ENCODE results near the gene ADAMTS2. TPM values are rescaled to one million over a fixed set of nuclear protein-coding genes. Genes with fewer than 3 reads are reported as not detected.

ADAMTS2 gene
- total and polyA plus RNA-seq, 2 donors (not counting 1 experiment from before 2014, with no cell fraction given), result 16.2 to 70.2 TPM

DNA sequence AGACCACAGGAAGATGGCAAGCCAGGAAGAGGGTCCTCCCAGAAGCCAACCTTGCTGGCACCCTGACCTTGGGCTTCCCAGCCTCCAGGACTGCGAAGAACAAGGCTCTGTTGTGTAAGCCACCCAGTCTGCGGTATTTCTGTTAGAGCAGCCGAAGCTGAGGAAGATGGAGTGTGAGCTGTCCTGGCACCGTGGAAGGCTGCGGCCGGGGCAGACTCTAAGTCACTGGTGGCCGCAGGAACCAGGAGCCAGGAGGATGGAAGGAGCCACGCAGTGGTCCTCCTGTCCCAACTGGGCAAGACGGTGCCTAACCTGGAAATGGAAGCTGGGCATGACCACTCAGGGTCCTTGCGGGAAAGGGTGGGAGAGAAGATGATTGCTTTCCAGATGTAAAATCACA lies 196.0 kb downstream of the ADAMTS2 start:
- no peak overlapping the region for H2AFZ ChIP-seq (ENCODE audit: low read length)
- no peak overlapping the region for H3K4me2 ChIP-seq (ENCODE audit: extremely low read depth, insufficient read depth, low read length)
- H3K4me3 ChIP-seq (replicated peaks in 1 of 4; ENCODE audit: control extremely low read depth in 1 of 4, insufficient read depth in 1 of 4, low read depth in 3 of 4, low read length in 4 of 4), result no peak overlapping the region
- peaks cover 13% of the 10 kb centered on the region for H3K36me3 ChIP-seq (ENCODE audit: control insufficient read depth, insufficient read depth, low read length)
- H3K4me1 ChIP-seq (ENCODE audit: control insufficient read depth, extremely low read depth, insufficient read depth, low read length), result no peaks in the 10 kb centered on the region
- H3K9ac ChIP-seq (ENCODE audit: insufficient read depth, low read length), result no peak overlapping the region
- H3K9me3 ChIP-seq (ENCODE audit: control insufficient read depth, insufficient read depth, low read depth, low read length), result no peaks in the 10 kb centered on the region
- TF ChIP-seq, protein P1, sequence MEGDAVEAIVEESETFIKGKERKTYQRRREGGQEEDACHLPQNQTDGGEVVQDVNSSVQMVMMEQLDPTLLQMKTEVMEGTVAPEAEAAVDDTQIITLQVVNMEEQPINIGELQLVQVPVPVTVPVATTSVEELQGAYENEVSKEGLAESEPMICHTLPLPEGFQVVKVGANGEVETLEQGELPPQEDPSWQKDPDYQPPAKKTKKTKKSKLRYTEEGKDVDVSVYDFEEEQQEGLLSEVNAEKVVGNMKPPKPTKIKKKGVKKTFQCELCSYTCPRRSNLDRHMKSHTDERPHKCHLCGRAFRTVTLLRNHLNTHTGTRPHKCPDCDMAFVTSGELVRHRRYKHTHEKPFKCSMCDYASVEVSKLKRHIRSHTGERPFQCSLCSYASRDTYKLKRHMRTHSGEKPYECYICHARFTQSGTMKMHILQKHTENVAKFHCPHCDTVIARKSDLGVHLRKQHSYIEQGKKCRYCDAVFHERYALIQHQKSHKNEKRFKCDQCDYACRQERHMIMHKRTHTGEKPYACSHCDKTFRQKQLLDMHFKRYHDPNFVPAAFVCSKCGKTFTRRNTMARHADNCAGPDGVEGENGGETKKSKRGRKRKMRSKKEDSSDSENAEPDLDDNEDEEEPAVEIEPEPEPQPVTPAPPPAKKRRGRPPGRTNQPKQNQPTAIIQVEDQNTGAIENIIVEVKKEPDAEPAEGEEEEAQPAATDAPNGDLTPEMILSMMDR (conservative IDR thresholded peaks at IDR 0.05 in 1 of 2, IDR thresholded peaks at IDR 0.05 in 1 of 2; ENCODE audit: low read depth in 1 of 2, low read length in 2 of 2), result no peak
- TF ChIP-seq EZH2 (IDR thresholded peaks at IDR 0.05; ENCODE audit: low read length, missing control alignments), result no peak
- no peaks in the 10 kb centered on the region for H3K27me3 ChIP-seq (ENCODE audit: control insufficient read depth, insufficient read depth, low read length)
- H4K20me1 ChIP-seq (ENCODE audit: control insufficient read depth, extremely low read depth, insufficient read depth, low read length), result no peaks in the 10 kb centered on the region
- H3K27ac ChIP-seq (ENCODE audit: insufficient read depth, low read length), result no peak overlapping the region
- H3K79me2 ChIP-seq (ENCODE audit: control insufficient read depth, insufficient read depth, low read length), result no peaks in the 10 kb centered on the region
- no peak for DNase-seq (ENCODE audit: low read depth in 2 of 2)

DNA sequence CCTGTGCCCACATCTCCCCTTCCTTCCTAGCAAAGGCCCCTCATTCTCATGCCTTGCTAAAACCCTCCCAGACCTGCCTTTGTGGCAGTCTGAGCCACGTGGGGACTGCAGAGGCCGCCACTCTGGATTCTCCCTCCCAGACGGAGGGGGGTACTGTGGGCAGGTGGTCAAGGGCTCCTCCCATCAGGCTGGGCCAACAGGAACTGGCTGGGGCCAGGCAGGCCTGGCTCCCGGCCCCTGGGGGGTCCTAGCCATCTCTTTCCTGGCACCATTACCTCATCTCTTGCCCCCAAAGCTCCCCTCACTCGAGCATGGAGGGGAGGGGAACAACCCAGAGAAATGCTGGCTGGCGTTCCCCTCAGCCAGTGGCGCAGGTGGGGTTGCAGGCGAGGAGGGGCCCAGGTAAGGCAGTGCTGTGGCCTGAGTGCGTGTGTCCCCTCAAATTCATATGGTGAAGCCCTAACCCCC lies 196.5 kb downstream of the ADAMTS2 start:
- no peaks in the 10 kb centered on the region for H3K79me2 ChIP-seq (ENCODE audit: control insufficient read depth, insufficient read depth, low read length)
- H2AFZ ChIP-seq (ENCODE audit: low read length), result no peak overlapping the region
- no peak overlapping the region for H3K4me2 ChIP-seq (ENCODE audit: extremely low read depth, insufficient read depth, low read length)
- no peaks in the 10 kb centered on the region for H3K27me3 ChIP-seq (ENCODE audit: control insufficient read depth, insufficient read depth, low read length)
- H3K4me1 ChIP-seq (ENCODE audit: control insufficient read depth, extremely low read depth, insufficient read depth, low read length), result no peaks in the 10 kb centered on the region
- H3K36me3 ChIP-seq (ENCODE audit: control insufficient read depth, insufficient read depth, low read length), result peaks cover 13% of the 10 kb centered on the region
- DNase-seq (ENCODE audit: low read depth in 2 of 2), result no peak
- no peak overlapping the region for H3K27ac ChIP-seq (ENCODE audit: insufficient read depth, low read length)
- no peak overlapping the region for H3K4me3 ChIP-seq (replicated peaks in 1 of 4; ENCODE audit: control extremely low read depth in 1 of 4, insufficient read depth in 1 of 4, low read depth in 3 of 4, low read length in 4 of 4)
- no peak for TF ChIP-seq EZH2 (IDR thresholded peaks at IDR 0.05; ENCODE audit: low read length, missing control alignments)
- TF ChIP-seq, protein P1 (conservative IDR thresholded peaks at IDR 0.05 in 1 of 2, IDR thresholded peaks at IDR 0.05 in 1 of 2; ENCODE audit: low read depth in 1 of 2, low read length in 2 of 2), result no peak
- no peak overlapping the region for H3K9ac ChIP-seq (ENCODE audit: insufficient read depth, low read length)
- no peaks in the 10 kb centered on the region for H3K9me3 ChIP-seq (ENCODE audit: control insufficient read depth, insufficient read depth, low read depth, low read length)
- no peaks in the 10 kb centered on the region for H4K20me1 ChIP-seq (ENCODE audit: control insufficient read depth, extremely low read depth, insufficient read depth, low read length)

DNA sequence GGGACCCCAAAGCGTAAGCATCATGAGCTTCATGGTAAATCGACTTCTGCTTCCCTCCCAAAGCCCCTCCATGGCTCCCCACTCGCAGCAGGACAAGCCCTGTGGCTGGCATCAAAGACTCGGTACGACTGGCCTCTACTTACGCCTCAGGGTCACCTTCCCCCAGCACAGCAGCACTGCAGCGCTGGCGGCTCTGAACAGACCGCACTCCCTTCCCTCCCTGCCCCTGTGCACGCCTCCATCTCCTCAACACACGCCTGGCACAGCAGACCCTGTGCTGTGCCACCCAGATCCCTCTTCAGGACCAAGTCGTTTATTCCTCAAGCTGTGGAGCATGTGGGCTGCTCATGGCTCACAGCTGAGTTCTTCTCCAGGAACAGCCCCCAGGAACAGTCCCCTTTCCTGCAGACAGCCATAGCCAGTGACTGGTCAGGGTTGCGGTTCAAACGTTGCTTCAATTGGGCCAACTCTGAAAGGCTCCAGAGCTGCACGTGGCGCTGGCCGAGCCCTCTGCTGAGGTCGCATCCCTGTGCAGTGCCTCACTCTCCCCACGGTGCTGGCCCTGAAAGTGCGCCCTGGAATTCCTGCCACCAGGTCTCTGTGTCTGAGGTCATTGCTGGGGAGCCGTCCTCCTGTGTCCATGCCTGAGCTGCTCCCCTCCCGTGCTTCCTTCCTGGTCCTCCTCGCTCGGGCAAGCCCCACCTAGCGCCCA lies 197.1 kb downstream of the ADAMTS2 start:
- H3K27ac ChIP-seq (ENCODE audit: insufficient read depth, low read length), result no peak overlapping the region
- H2AFZ ChIP-seq (ENCODE audit: low read length), result no peak overlapping the region

More for the DNA sequence above, 197.1 kb downstream of the ADAMTS2 start:
- TF ChIP-seq, protein P1 (conservative IDR thresholded peaks at IDR 0.05 in 1 of 2, IDR thresholded peaks at IDR 0.05 in 1 of 2; ENCODE audit: low read depth in 1 of 2, low read length in 2 of 2), result no peak
- TF ChIP-seq EZH2 (IDR thresholded peaks at IDR 0.05; ENCODE audit: low read length, missing control alignments), result no peak
- no peaks in the 10 kb centered on the region for H3K9me3 ChIP-seq (ENCODE audit: control insufficient read depth, insufficient read depth, low read depth, low read length)
- H3K79me2 ChIP-seq (ENCODE audit: control insufficient read depth, insufficient read depth, low read length), result no peaks in the 10 kb centered on the region
- no peaks in the 10 kb centered on the region for H3K27me3 ChIP-seq (ENCODE audit: control insufficient read depth, insufficient read depth, low read length)
- no peak overlapping the region for H3K4me3 ChIP-seq (replicated peaks in 1 of 4; ENCODE audit: control extremely low read depth in 1 of 4, insufficient read depth in 1 of 4, low read depth in 3 of 4, low read length in 4 of 4)
- peaks cover 2% of the 10 kb centered on the region for H3K4me1 ChIP-seq (ENCODE audit: control insufficient read depth, extremely low read depth, insufficient read depth, low read length)
- H3K9ac ChIP-seq (ENCODE audit: insufficient read depth, low read length), result no peak overlapping the region
- peaks cover 10% of the 10 kb centered on the region for H3K36me3 ChIP-seq (ENCODE audit: control insufficient read depth, insufficient read depth, low read length)
- H3K4me2 ChIP-seq (ENCODE audit: extremely low read depth, insufficient read depth, low read length), result no peak overlapping the region
- no peaks in the 10 kb centered on the region for H4K20me1 ChIP-seq (ENCODE audit: control insufficient read depth, extremely low read depth, insufficient read depth, low read length)
- no peak for DNase-seq (ENCODE audit: low read depth in 2 of 2)
